HUDEP-2 (cell line): ENCODE measurements around the gene SLC15A2.

Source experiments
- DNase-seq, 76 experiments: peaks; one replicate each; lab custom pipeline; 2025; ENCODE audit not compliant: unreplicated experiment in 76 of 76; lab: John Stamatoyannopoulos, UW

SLC15A2 gene

GRCh38 chr3:121979246-121979645 is 85.0 kb downstream of the SLC15A2 start:
- no peak for DNase-seq

GRCh38 chr3:121979734-121980449 is 85.7 kb downstream of the SLC15A2 start:
- no peak for DNase-seq

- DNase-seq, result no peak
Measured at GRCh38 chr3:121980450-121980796, 86.2 kb downstream of the SLC15A2 start.

- DNase-seq, result no peak
Measured at GRCh38 chr3:121981473-121981872, 87.3 kb downstream of the SLC15A2 start.

GRCh38 chr3:121985846-121986245 is 91.6 kb downstream of the SLC15A2 start:
- DNase-seq, result no peak

- no peak for DNase-seq
Measured at GRCh38 chr3:121988146-121988545, 93.9 kb downstream of the SLC15A2 start.

- peak in 1 of 76 experiments; percentile 3 for DNase-seq
Measured at GRCh38 chr3:121989943-121990342, 95.7 kb downstream of the SLC15A2 start.

- DNase-seq, result no peak
Measured at GRCh38 chr3:121992601-121993560, 98.7 kb downstream of the SLC15A2 start.
